HEK293 (cell line): Measurements from ENCODE around the gene TREH.
A peak's percentile ranks its signal among the peaks of the same experiment; 100 is the strongest.

Experiments used
- CTCF ChIA-PET: fragments of 350-600 bp; formaldehyde crosslinking; extraction: SDS; loops from one replicate; lab custom pipeline; 2021; ENCODE audit warnings: antibody characterized with exemption; lab: Yijun Ruan, JAX
- POLR2A ChIA-PET: fragments of 300-600 bp; formaldehyde crosslinking; extraction: SDS; loops from one replicate; lab custom pipeline; 2020; ENCODE audit warnings: antibody characterized with exemption, inconsistent platforms; lab: Yijun Ruan, JAX
- H3K27ac ChIP-seq: fragments of 200-500 bp; sonication (Bioruptor generic); 2 replicates; pipeline ENCODE4 v1.5.1; 2014; ENCODE audit warnings: low read depth, low read length, control low read depth, inconsistent platforms; ENCODE audit errors: extremely low read depth
- H3K36me3 ChIP-seq, 2 experiments: fragments of 200-500 bp in 1 of 2; sonication (Bioruptor generic) in 1 of 2; 1 replicate in 1 of 2; 2 replicates in 1 of 2; pipeline ENCODE4 v1.5.1; 2014 to 2017; ENCODE audit warnings: inconsistent platforms in 2 of 2, low read length in 2 of 2; ENCODE audit not compliant: control insufficient read depth in 2 of 2, insufficient read depth in 1 of 2
- H3K4me1 ChIP-seq: fragments of 200-500 bp; sonication (Bioruptor generic); 2 replicates; pipeline ENCODE4 v1.5.1; 2014; ENCODE audit warnings: mild to moderate bottlenecking, low read length, inconsistent platforms; ENCODE audit not compliant: control insufficient read depth, insufficient read depth
- H3K4me3 ChIP-seq: 2 replicates; pipeline ENCODE4 v1.5.1; 2011; ENCODE audit warnings: low read depth, mild to moderate bottlenecking, control low read depth, low read length, moderate library complexity
- H3K9me3 ChIP-seq: fragments of 200-500 bp; sonication (Bioruptor generic); 2 replicates; pipeline ENCODE4 v1.5.1; 2014; ENCODE audit warnings: low read depth, low read length, inconsistent platforms; ENCODE audit not compliant: control insufficient read depth, insufficient read depth
- GLI2 ChIP-seq: fragments of 450-650 bp; formaldehyde crosslinking; IDR thresholded peaks from 2 replicates; pipeline ENCODE4; 2017; ENCODE audit warnings: missing biosample characterization, missing genetic modification characterization, low read depth, borderline replicate concordance
- GLI4 ChIP-seq: fragments of 450-650 bp; formaldehyde crosslinking; IDR thresholded peaks from 2 replicates; pipeline ENCODE4 v1.5.1; 2016; ENCODE audit warnings: missing biosample characterization, missing genetic modification characterization
- REPIN1 ChIP-seq: fragments of 450-650 bp; formaldehyde crosslinking; IDR thresholded peaks from 2 replicates; pipeline ENCODE4 v1.5.1; 2017; ENCODE audit warnings: missing biosample characterization, missing genetic modification characterization, low read depth
- SCRT1 ChIP-seq: fragments of 450-650 bp; formaldehyde crosslinking; IDR thresholded peaks from 2 replicates; pipeline ENCODE4 v1.5.1; 2016; ENCODE audit warnings: missing biosample characterization, missing genetic modification characterization, borderline replicate concordance
- SETDB1 ChIP-seq: IDR thresholded peaks from one replicate; pipeline ENCODE4 v1.6.1; 2017; ENCODE audit warnings: mild to moderate bottlenecking, low read length, moderate library complexity, mixed read lengths; ENCODE audit not compliant: insufficient read length
- ZNF121 ChIP-seq: fragments of 450-650 bp; formaldehyde crosslinking; IDR thresholded peaks from 2 replicates; pipeline ENCODE4 v1.5.1; 2016; ENCODE audit warnings: missing biosample characterization, missing genetic modification characterization
- ZNF155 ChIP-seq: fragments of 450-650 bp; formaldehyde crosslinking; IDR thresholded peaks from 2 replicates; pipeline ENCODE4 v1.5.1; 2016; ENCODE audit warnings: missing biosample characterization, missing genetic modification characterization
- ZNF24 ChIP-seq: fragments of 450-650 bp; formaldehyde crosslinking; IDR thresholded peaks from 2 replicates; pipeline ENCODE4 v1.5.1; 2016; ENCODE audit warnings: missing biosample characterization, missing genetic modification characterization
- ZNF510 ChIP-seq: fragments of 450-650 bp; formaldehyde crosslinking; IDR thresholded peaks from 2 replicates; pipeline ENCODE4 v1.5.1; 2018; ENCODE audit warnings: mild to moderate bottlenecking, missing genetic modification characterization, missing biosample characterization; ENCODE audit not compliant: insufficient replicate concordance
- ZNF600 ChIP-seq: fragments of 450-650 bp; formaldehyde crosslinking; IDR thresholded peaks from 2 replicates; pipeline ENCODE4 v1.5.1; 2016; ENCODE audit warnings: missing biosample characterization, missing genetic modification characterization
- ZNF610 ChIP-seq: fragments of 450-650 bp; formaldehyde crosslinking; IDR thresholded peaks from 2 replicates; pipeline ENCODE4 v1.5.1; 2016; ENCODE audit warnings: missing biosample characterization, missing genetic modification characterization, borderline replicate concordance
- ZNF623 ChIP-seq: fragments of 450-650 bp; formaldehyde crosslinking; IDR thresholded peaks from 2 replicates; pipeline ENCODE4 v1.5.1; 2016; ENCODE audit warnings: missing biosample characterization, missing genetic modification characterization
- ZNF660 ChIP-seq: fragments of 450-650 bp; IDR thresholded peaks from 2 replicates; pipeline ENCODE4 v1.5.1; 2018; ENCODE audit warnings: missing biosample characterization, mild to moderate bottlenecking, missing genetic modification characterization
- ZNF843 ChIP-seq: fragments of 450-650 bp; formaldehyde crosslinking; IDR thresholded peaks from 2 replicates; pipeline ENCODE4 v1.5.1; 2016; ENCODE audit warnings: missing biosample characterization, missing genetic modification characterization
- TF ChIP-seq, protein P1 (sequence below): fragments of 450-650 bp; formaldehyde crosslinking; IDR thresholded peaks from 2 replicates; pipeline ENCODE4 v1.5.1; 2017; ENCODE audit warnings: missing biosample characterization, missing genetic modification characterization
- TF ChIP-seq, protein P2 (sequence below): fragments of 450-650 bp; formaldehyde crosslinking; IDR thresholded peaks from 2 replicates; pipeline ENCODE4 v1.5.1; 2016; ENCODE audit warnings: missing biosample characterization, missing genetic modification characterization
- TF ChIP-seq, protein P3 (sequence below): IDR thresholded peaks from 2 replicates; pipeline ENCODE4 v1.6.1; 2011; ENCODE audit warnings: mild to moderate bottlenecking, low read depth, low read length, borderline replicate concordance

The TREH gene

DNA sequence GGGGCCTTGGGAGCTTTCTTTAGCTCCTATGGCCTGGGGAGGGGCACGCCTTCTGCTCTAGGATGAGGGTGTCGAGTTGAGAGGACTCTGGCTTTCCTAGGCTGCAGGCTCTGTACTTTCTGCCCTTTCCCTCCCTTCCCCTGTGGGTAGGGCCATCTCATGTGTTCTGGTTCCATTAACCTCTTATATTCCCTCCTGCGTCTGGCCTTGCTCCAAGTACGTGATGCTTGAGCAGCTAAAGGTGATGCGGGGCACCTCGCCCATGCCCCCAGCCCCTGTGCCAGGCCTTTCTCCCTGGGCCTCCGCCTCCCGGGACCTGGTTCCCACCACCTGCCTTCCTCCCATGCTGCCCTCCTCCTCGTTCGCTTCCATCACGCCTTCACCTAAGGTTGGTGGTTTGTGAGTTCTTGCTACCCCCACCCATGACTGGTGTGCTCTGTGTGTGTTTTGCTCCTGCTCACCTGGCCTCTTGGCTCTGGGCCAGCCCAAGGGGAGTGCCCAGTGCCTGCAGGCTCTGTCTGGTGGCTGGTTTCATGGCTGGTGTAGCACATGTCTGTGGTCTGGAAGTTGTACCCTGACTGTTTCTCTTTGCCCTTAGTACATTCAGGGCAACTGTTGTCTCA lies 37.9 kb downstream of the TREH start:
- POLR2A ChIA-PET: no interaction called here
- TF ChIP-seq, protein P1, sequence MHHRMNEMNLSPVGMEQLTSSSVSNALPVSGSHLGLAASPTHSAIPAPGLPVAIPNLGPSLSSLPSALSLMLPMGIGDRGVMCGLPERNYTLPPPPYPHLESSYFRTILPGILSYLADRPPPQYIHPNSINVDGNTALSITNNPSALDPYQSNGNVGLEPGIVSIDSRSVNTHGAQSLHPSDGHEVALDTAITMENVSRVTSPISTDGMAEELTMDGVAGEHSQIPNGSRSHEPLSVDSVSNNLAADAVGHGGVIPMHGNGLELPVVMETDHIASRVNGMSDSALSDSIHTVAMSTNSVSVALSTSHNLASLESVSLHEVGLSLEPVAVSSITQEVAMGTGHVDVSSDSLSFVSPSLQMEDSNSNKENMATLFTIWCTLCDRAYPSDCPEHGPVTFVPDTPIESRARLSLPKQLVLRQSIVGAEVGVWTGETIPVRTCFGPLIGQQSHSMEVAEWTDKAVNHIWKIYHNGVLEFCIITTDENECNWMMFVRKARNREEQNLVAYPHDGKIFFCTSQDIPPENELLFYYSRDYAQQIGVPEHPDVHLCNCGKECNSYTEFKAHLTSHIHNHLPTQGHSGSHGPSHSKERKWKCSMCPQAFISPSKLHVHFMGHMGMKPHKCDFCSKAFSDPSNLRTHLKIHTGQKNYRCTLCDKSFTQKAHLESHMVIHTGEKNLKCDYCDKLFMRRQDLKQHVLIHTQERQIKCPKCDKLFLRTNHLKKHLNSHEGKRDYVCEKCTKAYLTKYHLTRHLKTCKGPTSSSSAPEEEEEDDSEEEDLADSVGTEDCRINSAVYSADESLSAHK (tag by site-specific recombination): peak; percentile 69; the same call in 1 of the 2 replicates
- TF ChIP-seq ZNF623 (tag by site-specific recombination): no peak
- TF ChIP-seq, all 188 proteins: peak for 1
- H3K36me3 ChIP-seq: peaks cover 0 to 89% of the 10 kb centered on the region in 2 experiments; a peak in 2 of 3 replicates
- CTCF ChIA-PET: interaction anchor here (0.7 to 1.5 kb wide), 4 partner anchors 33 to 47 kb away, joined by 3 to 4 read pairs (median 4); no protein-coding TSS in a partner anchor
- H3K4me3 ChIP-seq: no peak overlapping the region
- H3K9me3 ChIP-seq: no peaks in the 10 kb centered on the region
- no peaks in the 10 kb centered on the region for H3K4me1 ChIP-seq
- no peak overlapping the region for H3K27ac ChIP-seq

DNA sequence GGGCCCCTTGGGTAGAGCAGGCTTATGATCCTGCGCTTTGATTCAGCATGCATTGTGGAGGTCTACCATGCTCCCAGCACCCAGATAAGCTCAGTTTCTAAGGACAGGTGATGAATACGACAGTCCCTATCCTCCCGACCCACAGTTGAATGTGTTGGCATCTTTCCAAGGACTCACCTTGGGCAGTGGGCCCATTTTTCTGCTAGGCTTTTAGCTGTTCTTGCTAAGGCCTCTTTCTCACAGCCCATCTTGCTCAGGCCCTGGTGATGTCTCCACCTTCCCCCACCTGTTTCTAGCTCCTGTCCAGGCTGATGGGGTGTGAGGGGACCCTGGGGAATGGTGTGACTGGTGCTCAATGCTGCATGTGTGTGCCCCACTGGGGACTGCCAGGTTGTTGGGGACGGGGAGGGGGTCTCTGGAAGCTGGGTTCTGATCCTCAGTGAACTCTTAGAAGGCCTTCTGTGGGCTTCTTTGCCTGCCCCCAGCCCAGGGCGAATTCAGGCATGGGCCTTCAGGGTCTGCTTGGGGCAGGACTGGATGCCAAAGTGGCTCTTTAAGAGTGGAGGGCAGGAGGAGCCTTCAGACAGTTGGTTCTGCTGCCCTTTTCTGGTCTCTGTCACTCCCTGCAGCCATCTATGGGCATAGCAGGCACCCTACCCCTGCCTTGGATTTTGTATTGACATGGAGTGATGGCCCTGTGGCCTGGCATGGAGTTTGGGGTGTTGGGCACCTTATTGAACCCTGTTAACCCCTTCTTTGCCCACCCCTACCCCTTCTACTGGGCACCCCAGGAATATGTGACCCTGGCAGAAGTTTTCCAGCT lies 38.9 kb downstream of the TREH start:
- Histone ChIP-seq H3K9me3 (no peaks in the 10 kb centered on the region), H3K27ac (no peak overlapping the region), H3K4me3 (no peak overlapping the region), H3K36me3 (peaks cover 0 to 92% of the 10 kb centered on the region in 2 experiments; a peak in 2 of 3 replicates), H3K4me1 (no peaks in the 10 kb centered on the region)
- TF ChIP-seq, protein P2, sequence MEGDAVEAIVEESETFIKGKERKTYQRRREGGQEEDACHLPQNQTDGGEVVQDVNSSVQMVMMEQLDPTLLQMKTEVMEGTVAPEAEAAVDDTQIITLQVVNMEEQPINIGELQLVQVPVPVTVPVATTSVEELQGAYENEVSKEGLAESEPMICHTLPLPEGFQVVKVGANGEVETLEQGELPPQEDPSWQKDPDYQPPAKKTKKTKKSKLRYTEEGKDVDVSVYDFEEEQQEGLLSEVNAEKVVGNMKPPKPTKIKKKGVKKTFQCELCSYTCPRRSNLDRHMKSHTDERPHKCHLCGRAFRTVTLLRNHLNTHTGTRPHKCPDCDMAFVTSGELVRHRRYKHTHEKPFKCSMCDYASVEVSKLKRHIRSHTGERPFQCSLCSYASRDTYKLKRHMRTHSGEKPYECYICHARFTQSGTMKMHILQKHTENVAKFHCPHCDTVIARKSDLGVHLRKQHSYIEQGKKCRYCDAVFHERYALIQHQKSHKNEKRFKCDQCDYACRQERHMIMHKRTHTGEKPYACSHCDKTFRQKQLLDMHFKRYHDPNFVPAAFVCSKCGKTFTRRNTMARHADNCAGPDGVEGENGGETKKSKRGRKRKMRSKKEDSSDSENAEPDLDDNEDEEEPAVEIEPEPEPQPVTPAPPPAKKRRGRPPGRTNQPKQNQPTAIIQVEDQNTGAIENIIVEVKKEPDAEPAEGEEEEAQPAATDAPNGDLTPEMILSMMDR: peak; percentile 25; the same call in 1 of the 2 replicates
- no peak for TF ChIP-seq GLI4 (tag by site-specific recombination)
- ChIA-PET CTCF (interaction anchor here (0.5 to 1.5 kb wide), 8 partner anchors 8 to 47 kb away, joined by 3 to 6 read pairs (median 4); no protein-coding TSS in a partner anchor), POLR2A (interaction anchor here (0.5 to 0.8 kb wide), 2 partner anchors 18 to 69 kb away, joined by 3 to 4 read pairs; no protein-coding TSS in a partner anchor)

DNA sequence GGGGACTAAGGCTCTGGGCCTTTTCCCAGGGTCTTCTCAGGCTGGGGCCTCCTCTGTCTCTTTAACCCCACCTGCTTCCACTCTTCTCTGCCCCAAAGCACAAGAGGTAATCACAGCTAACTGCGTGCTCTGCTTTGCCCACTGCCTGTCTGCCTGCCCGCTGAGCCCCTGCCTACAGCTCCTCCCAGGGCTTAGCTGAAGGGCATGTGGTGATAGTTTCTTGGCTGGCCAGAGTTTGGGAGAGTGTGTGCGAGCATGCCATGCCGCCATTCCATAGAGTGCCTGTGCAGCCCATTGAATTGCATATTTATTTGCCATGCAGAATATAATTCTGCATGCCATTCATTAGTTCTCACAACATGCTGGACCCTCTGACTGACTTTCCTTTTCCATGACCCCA lies 39.6 kb downstream of the TREH start:
- POLR2A ChIA-PET: interaction anchor here (0.5 to 0.8 kb wide), 2 partner anchors 17 to 68 kb away, joined by 3 to 4 read pairs; no protein-coding TSS in a partner anchor
- Histone ChIP-seq H3K4me1 (0 out of 2 replicates have a peak, but pooled peaks cover 5% of the 10 kb centered on the region), H3K9me3 (no peaks in the 10 kb centered on the region), H3K27ac (no peak overlapping the region), H3K36me3 (peaks cover 0 to 86% of the 10 kb centered on the region in 2 experiments; a peak in 2 of 3 replicates), H3K4me3 (no peak overlapping the region)
- CTCF ChIA-PET: interaction anchor here (0.5 to 1.5 kb wide), 6 partner anchors 9 to 47 kb away, joined by 3 to 6 read pairs (median 4); no protein-coding TSS in a partner anchor
- TF ChIP-seq ZNF510: no peak
- TF ChIP-seq ZNF660 (tag by site-specific recombination): no peak
- TF ChIP-seq ZNF121 (tag by site-specific recombination): no peak
- no peak for TF ChIP-seq ZNF600 (tag by site-specific recombination)
- no peak for TF ChIP-seq ZNF610 (tag by site-specific recombination)
- TF ChIP-seq SCRT1 (tag by site-specific recombination): no peak
- no peak for TF ChIP-seq ZNF24 (tag by site-specific recombination)
- TF ChIP-seq, protein P3, sequence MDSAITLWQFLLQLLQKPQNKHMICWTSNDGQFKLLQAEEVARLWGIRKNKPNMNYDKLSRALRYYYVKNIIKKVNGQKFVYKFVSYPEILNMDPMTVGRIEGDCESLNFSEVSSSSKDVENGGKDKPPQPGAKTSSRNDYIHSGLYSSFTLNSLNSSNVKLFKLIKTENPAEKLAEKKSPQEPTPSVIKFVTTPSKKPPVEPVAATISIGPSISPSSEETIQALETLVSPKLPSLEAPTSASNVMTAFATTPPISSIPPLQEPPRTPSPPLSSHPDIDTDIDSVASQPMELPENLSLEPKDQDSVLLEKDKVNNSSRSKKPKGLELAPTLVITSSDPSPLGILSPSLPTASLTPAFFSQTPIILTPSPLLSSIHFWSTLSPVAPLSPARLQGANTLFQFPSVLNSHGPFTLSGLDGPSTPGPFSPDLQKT: no peak
- TF ChIP-seq ZNF843: no peak
- no peak for TF ChIP-seq GLI2 (tag by site-specific recombination)
- no peak for TF ChIP-seq SETDB1
- TF ChIP-seq ZNF155: no peak
- TF ChIP-seq REPIN1 (tag by site-specific recombination): no peak
